Thyroid gland (tissue), 4 donors: ENCODE measurements around the gene PCP2. TPM values are rescaled to one million over a fixed set of nuclear protein-coding genes. Genes with fewer than 3 reads are reported as not detected.
A peak's percentile ranks its signal among the peaks of the same experiment; 100 is the strongest.

Source experiments
- DNase-seq, 2 donors: peaks; one replicate each; pipeline ENCODE4 v3.0.0-alpha.2; 2019
- H3K27ac ChIP-seq, 3 donors: fragments of 200-600 bp; sonication (generic); 1 replicate in 2 of 3; 2 replicates in 1 of 3; pipeline ENCODE4 v1.5.1; 2016 to 2019; ENCODE audit warnings: mild to moderate bottlenecking in 1 of 3, moderate library complexity in 1 of 3
- H3K27me3 ChIP-seq: fragments of 200-600 bp; sonication (generic); one replicate; pipeline ENCODE4 v1.5.1; 2019
- H3K36me3 ChIP-seq, 2 donors: fragments of 200-600 bp; sonication (generic); one replicate each; pipeline ENCODE4 v1.5.1; 2016 to 2019
- H3K4me1 ChIP-seq, 2 donors: fragments of 200-600 bp; sonication (generic); one replicate each; pipeline ENCODE4 v1.5.1; 2017 to 2019
- H3K4me3 ChIP-seq, 3 donors: fragments of 200-600 bp; sonication (generic); replicated peaks in 1 of 3; 1 replicate in 2 of 3; 2 replicates in 1 of 3; pipeline ENCODE4 v1.5.1; 2016; ENCODE audit warnings: mild to moderate bottlenecking in 1 of 3
- H3K9me3 ChIP-seq: fragments of 200-600 bp; sonication (generic); one replicate; pipeline ENCODE4 v1.5.1; 2017
- CTCF ChIP-seq, 6 experiments: fragments of 200-600 bp in 3 of 6; fragments of 450-650 bp in 3 of 6; sonication (generic) in 3 of 6; IDR thresholded peaks; one replicate each; pipeline ENCODE4 v1.5.1; 2016 to 2019; ENCODE audit warnings: antibody characterized with exemption in 6 of 6, mild to moderate bottlenecking in 2 of 6, inconsistent platforms in 1 of 6, moderate library complexity in 1 of 6
- POLR2A ChIP-seq, 2 donors: fragments of 450-650 bp; IDR thresholded peaks; one replicate each; pipeline ENCODE4 v1.6.1; 2017; ENCODE audit warnings: antibody characterized with exemption in 2 of 2, mild to moderate bottlenecking in 2 of 2, moderate library complexity in 1 of 2
- WGBS, 2 donors: methylation state at CpG; one replicate each; pipeline ENCODE4 v1.1.5; 2017; 5-methylcytosine and 5-hydroxymethylcytosine counted together
- intact Hi-C: fragments of 100-400 bp; cut with DNase I; formaldehyde crosslinking; loops from one replicate; pipeline ENCODE4 v1.15.1; 2023
- total RNA-seq, 4 donors: library from RNA; depleted of rRNA; stranded (reverse); fragments of >200 nt; gene quantifications; one replicate each; pipeline ENCODE4 v1.2.3, GENCODE V29; 2016

PCP2 gene
- total RNA-seq, 4 donors from 2014 or later: 1.1 to 1.3 TPM; not detected in 2

- intact Hi-C loops: no loop called here
Measured at GRCh38 chr19:7623725-7624603, 9.6 kb downstream of the PCP2 start.

GRCh38 chr19:7622933-7623685, 10.4 kb downstream of the PCP2 start:
- intact Hi-C loops: no loop called here
- no peak for TF ChIP-seq CTCF (IDR thresholded peaks at IDR 0.05)
- no peak for TF ChIP-seq POLR2A (IDR thresholded peaks at IDR 0.05)
- WGBS, 2 donors: 91 to 96% methylated on average over 13 to 16 of the region's 16 CpGs
- Histone ChIP-seq H3K4me3 (no peak overlapping the region), H3K27ac (no peak overlapping the region), H3K36me3 (peaks cover 50 to 65% of the 10 kb centered on the region in 2 donors), H3K27me3 (no peaks in the 10 kb centered on the region), H3K9me3 (no peaks in the 10 kb centered on the region), H3K4me1 (peaks cover 24 to 27% of the 10 kb centered on the region in 2 donors)
- DNase-seq: no peak

More at GRCh38 chr19:7623725-7624603, 9.6 kb downstream of the PCP2 start:
- no peak overlapping the region for H3K27ac ChIP-seq
- 94 to 95% methylated on average over 25 to 29 of the region's 39 CpGs for WGBS, 2 donors
- TF ChIP-seq CTCF (IDR thresholded peaks at IDR 0.05): no peak
- TF ChIP-seq POLR2A (IDR thresholded peaks at IDR 0.05): no peak
- H3K36me3 ChIP-seq: peaks cover 50 to 65% of the 10 kb centered on the region in 2 donors
- H3K9me3 ChIP-seq: no peaks in the 10 kb centered on the region
- H3K4me1 ChIP-seq: peaks cover 24 to 27% of the 10 kb centered on the region in 2 donors
- DNase-seq: no peak
- H3K27me3 ChIP-seq: no peaks in the 10 kb centered on the region
- no peak overlapping the region for H3K4me3 ChIP-seq

GRCh38 chr19:7620442-7621412, 12.8 kb downstream of the PCP2 start:
- Histone ChIP-seq H3K36me3 (peaks cover 50 to 63% of the 10 kb centered on the region in 2 donors), H3K9me3 (no peaks in the 10 kb centered on the region), H3K27ac (peak overlapping the region in 2 of 3 donors; percentile 91 to 98), H3K4me3 (no peak overlapping the region), H3K27me3 (no peaks in the 10 kb centered on the region), H3K4me1 (peaks cover 24 to 29% of the 10 kb centered on the region in 2 donors)
- TF ChIP-seq POLR2A (IDR thresholded peaks at IDR 0.05) (no peak), CTCF (IDR thresholded peaks at IDR 0.05) (no peak)
- 97% methylated on average over 43 of the region's 57 CpGs; no CpG with 5 or more reads in 1 of the 2 donors for WGBS, 2 donors
- DNase-seq: peak in 1 of 2 donors; percentile 8
- intact Hi-C loops: no loop called here

DNA sequence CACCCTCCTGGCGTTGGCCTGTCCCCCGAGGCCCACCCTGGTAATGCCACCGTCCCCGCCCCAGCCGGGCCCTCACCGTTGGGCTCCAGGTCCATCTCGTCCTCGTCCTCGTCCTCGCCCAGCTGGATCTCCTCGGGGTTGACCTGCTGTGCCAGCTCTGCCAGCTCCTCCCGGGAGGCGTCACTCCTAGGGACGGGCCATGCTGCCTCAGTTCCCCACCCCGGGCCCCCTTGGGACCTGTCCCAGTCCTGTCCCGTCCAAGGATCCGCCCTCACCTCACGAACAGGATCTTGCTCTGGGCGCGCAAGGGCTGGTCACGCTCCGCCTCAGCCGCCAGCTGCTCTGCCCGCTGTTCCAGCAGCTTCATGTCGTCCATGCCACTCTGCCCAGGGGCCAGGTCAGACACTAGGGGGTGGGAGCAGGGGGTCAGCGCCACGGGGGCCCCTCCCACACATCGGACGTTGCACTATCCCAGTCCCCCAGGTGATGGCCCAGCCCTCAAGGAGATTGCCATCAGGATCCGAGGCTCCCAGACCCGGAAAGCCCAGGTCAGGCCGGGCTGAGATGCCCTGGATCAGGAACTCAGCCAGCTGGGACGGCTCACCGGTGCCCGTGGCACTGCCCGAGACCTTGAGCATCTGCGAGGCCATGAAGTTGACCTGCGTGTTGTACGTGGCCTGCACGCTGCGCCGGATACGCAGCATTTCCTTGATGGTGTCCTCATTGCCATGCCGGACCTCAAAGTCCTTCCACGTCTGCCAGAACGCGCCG, 13.7 kb downstream of the PCP2 start:
- Histone ChIP-seq H3K36me3 (peaks cover 42 to 54% of the 10 kb centered on the region in 2 donors), H3K4me3 (no peak overlapping the region), H3K27me3 (no peaks in the 10 kb centered on the region), H3K9me3 (no peaks in the 10 kb centered on the region), H3K4me1 (peaks cover 24 to 29% of the 10 kb centered on the region in 2 donors), H3K27ac (peak overlapping the region; percentile 91 to 98 (median 96))
- no peak for TF ChIP-seq POLR2A (IDR thresholded peaks at IDR 0.05)
- no peak for TF ChIP-seq CTCF (IDR thresholded peaks at IDR 0.05)
- intact Hi-C loops: no loop called here
- 58 to 80% methylated on average over 5 to 38 of the region's 48 CpGs for WGBS, 2 donors
- DNase-seq: peak; percentile 82 to 84
